ENCODE data around the gene SLC38A8. TPM values are rescaled to one million over a fixed set of nuclear protein-coding genes. Genes with fewer than 3 reads are reported as not detected.

The SLC38A8 gene
- total RNA-seq, 2 experiments from 2014 or later = not detected

GRCh38 chr16:84074721-84075120 is 32.1 kb upstream of the SLC38A8 start:
- no peaks in the 10 kb centered on the region for H3K27me3 Mint-ChIP-seq
- H3K4me3 Mint-ChIP-seq = no peak overlapping the region
- ChIA-PET CTCF (interaction anchor here (0.7 to 1.8 kb wide), 4 partner anchors 9 to 118 kb away, joined by 3 to 8 read pairs (median 4); no protein-coding TSS in a partner anchor), POLR2A (interaction anchor here (1.4 kb wide), 1 partner anchor 118 kb away, joined by 3 read pairs; no protein-coding TSS in a partner anchor)
- DNase-seq (no peak), ATAC-seq (no peak)
- TF ChIP-seq, protein P1, sequence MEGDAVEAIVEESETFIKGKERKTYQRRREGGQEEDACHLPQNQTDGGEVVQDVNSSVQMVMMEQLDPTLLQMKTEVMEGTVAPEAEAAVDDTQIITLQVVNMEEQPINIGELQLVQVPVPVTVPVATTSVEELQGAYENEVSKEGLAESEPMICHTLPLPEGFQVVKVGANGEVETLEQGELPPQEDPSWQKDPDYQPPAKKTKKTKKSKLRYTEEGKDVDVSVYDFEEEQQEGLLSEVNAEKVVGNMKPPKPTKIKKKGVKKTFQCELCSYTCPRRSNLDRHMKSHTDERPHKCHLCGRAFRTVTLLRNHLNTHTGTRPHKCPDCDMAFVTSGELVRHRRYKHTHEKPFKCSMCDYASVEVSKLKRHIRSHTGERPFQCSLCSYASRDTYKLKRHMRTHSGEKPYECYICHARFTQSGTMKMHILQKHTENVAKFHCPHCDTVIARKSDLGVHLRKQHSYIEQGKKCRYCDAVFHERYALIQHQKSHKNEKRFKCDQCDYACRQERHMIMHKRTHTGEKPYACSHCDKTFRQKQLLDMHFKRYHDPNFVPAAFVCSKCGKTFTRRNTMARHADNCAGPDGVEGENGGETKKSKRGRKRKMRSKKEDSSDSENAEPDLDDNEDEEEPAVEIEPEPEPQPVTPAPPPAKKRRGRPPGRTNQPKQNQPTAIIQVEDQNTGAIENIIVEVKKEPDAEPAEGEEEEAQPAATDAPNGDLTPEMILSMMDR (IDR thresholded peaks at IDR 0.05) = no peak
- intact Hi-C loops (cut with micrococcal nuclease) = no loop called here
- peaks cover 2% of the 10 kb centered on the region for H3K4me1 Mint-ChIP-seq (ENCODE audit: low read depth)
- H3K36me3 Mint-ChIP-seq (ENCODE audit: low read depth) = peaks cover 21% of the 10 kb centered on the region
- H3K27ac Mint-ChIP-seq = no peak overlapping the region
- H3K9me3 Mint-ChIP-seq = no peaks in the 10 kb centered on the region

DNA sequence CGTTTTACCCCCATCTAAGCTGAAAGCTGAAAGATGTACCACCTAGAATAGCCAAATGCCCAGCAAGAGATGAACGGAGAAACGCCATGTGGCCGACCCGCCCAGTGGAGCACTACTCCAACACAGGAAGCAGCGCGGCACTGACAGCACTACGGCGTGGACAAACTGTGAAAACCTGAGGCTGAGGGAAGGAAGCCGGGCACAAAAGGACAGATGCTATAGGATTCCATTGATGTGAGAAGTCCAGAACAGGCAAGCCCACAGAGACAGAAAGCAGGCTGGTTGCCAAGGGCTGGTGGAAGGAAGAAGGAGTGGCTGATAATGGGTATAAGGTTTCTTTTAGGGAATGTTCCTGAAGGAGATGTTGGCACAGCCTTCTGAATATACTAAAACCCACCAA is 29.4 kb upstream of the SLC38A8 start:
- H3K27me3 Mint-ChIP-seq = no peaks in the 10 kb centered on the region
- H3K27ac Mint-ChIP-seq = no peak overlapping the region
- ChIA-PET CTCF (interaction anchor here (10.8 kb wide), 1 partner anchor 10 kb away, joined by 124 read pairs; no protein-coding TSS in a partner anchor), POLR2A (no interaction called here)
- no peaks in the 10 kb centered on the region for H3K4me1 Mint-ChIP-seq (ENCODE audit: low read depth)
- intact Hi-C loops (cut with micrococcal nuclease) = no loop called here
- DNase-seq (no peak), ATAC-seq (no peak)
- H3K9me3 Mint-ChIP-seq = no peaks in the 10 kb centered on the region
- H3K36me3 Mint-ChIP-seq (ENCODE audit: low read depth) = peaks cover 41% of the 10 kb centered on the region
- TF ChIP-seq, protein P1 (IDR thresholded peaks at IDR 0.05) = no peak
- no peak overlapping the region for H3K4me3 Mint-ChIP-seq

DNA sequence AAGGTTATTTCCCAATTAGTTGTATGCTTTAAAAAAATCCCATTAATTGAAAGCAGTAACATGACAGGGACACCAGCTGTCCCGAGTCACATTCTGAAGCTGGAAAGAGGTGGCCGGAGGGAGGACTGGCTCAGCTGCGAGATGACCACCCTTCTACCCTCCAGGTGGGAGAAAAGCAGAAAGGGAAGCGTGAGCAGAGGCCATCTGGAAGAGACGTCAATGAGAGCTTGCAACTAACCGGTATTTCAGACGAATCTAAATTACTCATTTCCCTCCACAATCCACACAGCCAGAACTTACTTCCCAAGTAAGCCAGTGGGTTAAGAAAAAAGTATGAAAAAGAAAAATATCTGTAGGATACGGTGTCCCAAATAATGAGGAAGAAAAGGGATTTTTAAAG is 28.5 kb upstream of the SLC38A8 start:
- TF ChIP-seq, protein P1 (IDR thresholded peaks at IDR 0.05) = no peak
- ChIA-PET CTCF (interaction anchor here (3.0 to 10.8 kb wide), 2 partner anchors 11 to 104 kb away, joined by 13 to 124 read pairs; no protein-coding TSS in a partner anchor), POLR2A (no interaction called here)
- Mint-ChIP-seq H3K36me3 (ENCODE audit: low read depth) (peaks cover 41% of the 10 kb centered on the region), H3K9me3 (no peaks in the 10 kb centered on the region), H3K27ac (no peak overlapping the region), H3K27me3 (no peaks in the 10 kb centered on the region), H3K4me1 (ENCODE audit: low read depth) (no peaks in the 10 kb centered on the region), H3K4me3 (no peak overlapping the region)
- no peak for ATAC-seq
- intact Hi-C loops (cut with micrococcal nuclease) = no loop called here
- DNase-seq = no peak

DNA sequence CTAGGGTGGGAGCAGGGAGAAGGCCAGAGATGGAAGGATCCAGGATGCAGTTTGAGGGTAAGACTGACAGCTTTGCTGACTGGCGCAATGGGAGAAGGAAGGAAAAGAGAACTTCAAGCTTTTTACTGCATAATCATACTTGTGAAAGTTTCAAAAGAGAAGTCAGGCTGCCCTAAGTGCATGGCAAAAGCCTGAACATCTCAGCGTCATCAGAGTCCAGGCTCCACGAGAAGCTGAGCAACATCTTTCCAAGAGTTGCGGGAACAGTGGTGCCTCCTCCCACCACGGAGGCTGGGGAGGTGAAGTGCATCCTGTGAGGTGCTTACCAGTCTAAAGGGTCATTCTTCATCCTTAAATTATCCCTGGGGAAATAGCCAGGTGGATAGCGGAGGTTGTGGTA is 26.9 kb upstream of the SLC38A8 start:
- CTCF ChIA-PET = interaction anchor here (0.8 to 10.8 kb wide), 7 partner anchors 9 to 243 kb away, joined by 3 to 124 read pairs (median 11); no protein-coding TSS in a partner anchor
- ATAC-seq = no peak
- Mint-ChIP-seq H3K27me3 (no peaks in the 10 kb centered on the region), H3K36me3 (ENCODE audit: low read depth) (peaks cover 37% of the 10 kb centered on the region), H3K9me3 (no peaks in the 10 kb centered on the region), H3K4me1 (ENCODE audit: low read depth) (no peaks in the 10 kb centered on the region), H3K4me3 (no peak overlapping the region), H3K27ac (no peak overlapping the region)
- DNase-seq = no peak
- POLR2A ChIA-PET = no interaction called here
- TF ChIP-seq, protein P1 (IDR thresholded peaks at IDR 0.05) = no peak
- intact Hi-C loops (cut with micrococcal nuclease) = loop anchor here (5.0 kb wide), 1 partner anchor 112 kb away; no protein-coding TSS in a partner anchor

- POLR2A ChIA-PET = no interaction called here
- H3K4me3 Mint-ChIP-seq = no peak overlapping the region
- H3K4me1 Mint-ChIP-seq (ENCODE audit: low read depth) = no peaks in the 10 kb centered on the region
- H3K36me3 Mint-ChIP-seq (ENCODE audit: low read depth) = peaks cover 32% of the 10 kb centered on the region
- intact Hi-C loops (cut with micrococcal nuclease) = loop anchor here (5.0 kb wide), 1 partner anchor 112 kb away; no protein-coding TSS in a partner anchor
- ATAC-seq (no peak), DNase-seq (no peak)
- peak overlapping the region; percentile 6 for H3K27ac Mint-ChIP-seq
- no peaks in the 10 kb centered on the region for H3K9me3 Mint-ChIP-seq
- CTCF ChIA-PET = interaction anchor here (0.8 to 10.8 kb wide), 6 partner anchors 9 to 242 kb away, joined by 3 to 124 read pairs (median 12); no protein-coding TSS in a partner anchor
- TF ChIP-seq, protein P1 (IDR thresholded peaks at IDR 0.05) = no peak
- no peaks in the 10 kb centered on the region for H3K27me3 Mint-ChIP-seq
Measured at GRCh38 chr16:84068783-84069462, 26.3 kb upstream of the SLC38A8 start.

All from activated CD8-positive, alpha-beta T cell treated with anti-CD3 and anti-CD28 coated beads for 36 hours (primary cell).